ENCODE data around the gene MRPS9. TPM values are rescaled to one million over a fixed set of nuclear protein-coding genes. Genes with fewer than 3 reads are reported as not detected.

Gene MRPS9
- total and polyA plus RNA-seq, 3 experiments from 2014 or later: 32.2 to 51.8 (median 49.5) TPM

GRCh38 chr2:105139556-105140239, 101.8 kb downstream of the MRPS9 start:
- H3K4me3 Mint-ChIP-seq: no peak overlapping the region
- Histone ChIP-seq H3K27ac (ENCODE audit: low read depth, low read length) (no peak overlapping the region), H3K9me3 (ENCODE audit: low read length) (no peaks in the 10 kb centered on the region), H3K27me3 (ENCODE audit: insufficient read depth, low read length, poor library complexity, severe bottlenecking) (peaks cover 3% of the 10 kb centered on the region), H3K36me3 (ENCODE audit: insufficient read depth, low read length) (no peaks in the 10 kb centered on the region), H3K4me3 (ENCODE audit: low read length) (no peak overlapping the region), H3K4me1 (ENCODE audit: insufficient read depth, low read length) (no peaks in the 10 kb centered on the region)
- peak overlapping the region in 1 of 8 donors; percentile 15 for H3K27ac Mint-ChIP-seq
- peaks cover 6 to 8% (median 8%) of the 10 kb centered on the region in 3 donors for H3K4me1 Mint-ChIP-seq
- H3K9me3 Mint-ChIP-seq: no peaks in the 10 kb centered on the region
- POLR2A ChIA-PET: no interaction called here
- H3K36me3 Mint-ChIP-seq: no peaks in the 10 kb centered on the region
- peaks cover 10 to 40% of the 10 kb centered on the region in 2 donors for H3K27me3 Mint-ChIP-seq
- CTCF ChIA-PET: interaction anchor here (0.9 kb wide), 1 partner anchor 98 kb away, joined by 3 read pairs; no protein-coding TSS in a partner anchor
- DNase-seq: no peak

DNA sequence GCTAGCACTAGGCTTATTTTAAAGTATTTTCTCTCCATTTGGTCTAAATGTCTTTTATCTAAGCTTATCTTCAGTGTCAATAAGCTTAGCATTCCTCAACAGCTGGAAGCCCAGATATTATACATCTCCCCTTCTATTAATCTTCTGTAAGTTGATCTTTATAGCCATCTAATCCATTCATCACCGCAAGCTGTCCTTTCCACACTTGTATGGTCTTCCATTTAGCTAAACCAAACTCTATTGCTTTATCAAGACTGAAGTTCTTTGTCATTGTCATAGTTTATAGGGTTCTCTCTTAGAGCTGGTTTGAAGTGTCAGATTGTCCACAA, 102.3 kb downstream of the MRPS9 start:
- Mint-ChIP-seq H3K27ac (no peak overlapping the region), H3K4me1 (peaks cover 7 to 12% (median 11%) of the 10 kb centered on the region in 3 donors), H3K9me3 (no peaks in the 10 kb centered on the region), H3K27me3 (peaks cover 10 to 45% of the 10 kb centered on the region in 2 donors), H3K4me3 (no peak overlapping the region), H3K36me3 (no peaks in the 10 kb centered on the region)
- no peak overlapping the region for H3K27ac ChIP-seq (ENCODE audit: low read depth, low read length)
- DNase-seq: no peak
- POLR2A ChIA-PET: no interaction called here
- H3K4me3 ChIP-seq (ENCODE audit: low read length): no peak overlapping the region
- H3K4me1 ChIP-seq (ENCODE audit: insufficient read depth, low read length): no peaks in the 10 kb centered on the region
- no peaks in the 10 kb centered on the region for H3K36me3 ChIP-seq (ENCODE audit: insufficient read depth, low read length)
- H3K9me3 ChIP-seq (ENCODE audit: low read length): no peaks in the 10 kb centered on the region
- CTCF ChIA-PET: interaction anchor here (0.9 kb wide), 1 partner anchor 97 kb away, joined by 3 read pairs; no protein-coding TSS in a partner anchor
- peaks cover 3% of the 10 kb centered on the region for H3K27me3 ChIP-seq (ENCODE audit: insufficient read depth, low read length, poor library complexity, severe bottlenecking)

GRCh38 chr2:105141099-105141614, 103.3 kb downstream of the MRPS9 start:
- H3K36me3 Mint-ChIP-seq: no peaks in the 10 kb centered on the region
- no peak for DNase-seq
- Histone ChIP-seq H3K9me3 (ENCODE audit: low read length) (no peaks in the 10 kb centered on the region), H3K27me3 (ENCODE audit: insufficient read depth, low read length, poor library complexity, severe bottlenecking) (peaks cover 3% of the 10 kb centered on the region), H3K27ac (ENCODE audit: low read depth, low read length) (no peak overlapping the region), H3K4me1 (ENCODE audit: insufficient read depth, low read length) (no peaks in the 10 kb centered on the region), H3K4me3 (ENCODE audit: low read length) (no peak overlapping the region), H3K36me3 (ENCODE audit: insufficient read depth, low read length) (no peaks in the 10 kb centered on the region)
- peaks cover 9 to 50% of the 10 kb centered on the region in 2 donors for H3K27me3 Mint-ChIP-seq
- peak overlapping the region in 2 of 7 donors; percentile 0 to 27 for H3K4me3 Mint-ChIP-seq
- no peaks in the 10 kb centered on the region for H3K9me3 Mint-ChIP-seq
- peak overlapping the region in 2 of 8 donors; percentile 39 to 71 for H3K27ac Mint-ChIP-seq
- CTCF ChIA-PET: no interaction called here
- POLR2A ChIA-PET: no interaction called here
- peaks cover 7 to 12% (median 11%) of the 10 kb centered on the region in 3 donors for H3K4me1 Mint-ChIP-seq

DNA sequence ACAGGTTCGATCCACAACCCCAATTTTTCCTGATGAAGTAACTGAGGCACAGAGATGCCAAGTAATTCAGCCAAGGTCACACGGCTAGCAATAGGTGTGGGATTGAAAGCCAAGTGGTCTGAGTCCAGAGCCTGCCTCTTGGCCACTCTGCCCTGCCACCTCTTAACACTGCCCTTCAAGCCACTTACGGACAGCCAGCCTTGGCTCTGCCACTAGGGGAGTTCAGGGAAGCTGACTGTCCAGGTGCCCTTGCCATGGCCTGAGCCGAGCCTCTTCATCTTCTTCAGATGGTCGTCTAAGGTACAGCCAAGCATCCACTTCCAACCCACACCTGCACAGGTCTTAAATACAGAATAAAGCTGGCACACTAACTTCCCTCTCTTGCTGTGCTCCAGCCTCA, 104.4 kb downstream of the MRPS9 start:
- Mint-ChIP-seq H3K4me3 (peak overlapping the region in 2 of 7 donors; percentile 55 to 75), H3K4me1 (peaks cover 7 to 12% (median 11%) of the 10 kb centered on the region in 3 donors), H3K36me3 (no peaks in the 10 kb centered on the region), H3K27me3 (peaks cover 16 to 56% of the 10 kb centered on the region in 2 donors), H3K9me3 (no peaks in the 10 kb centered on the region), H3K27ac (peak overlapping the region in 1 of 8 donors; percentile 28)
- Histone ChIP-seq H3K4me3 (ENCODE audit: low read length) (no peak overlapping the region), H3K36me3 (ENCODE audit: insufficient read depth, low read length) (no peaks in the 10 kb centered on the region), H3K9me3 (ENCODE audit: low read length) (no peaks in the 10 kb centered on the region), H3K4me1 (ENCODE audit: insufficient read depth, low read length) (no peaks in the 10 kb centered on the region), H3K27ac (ENCODE audit: low read depth, low read length) (no peak overlapping the region), H3K27me3 (ENCODE audit: insufficient read depth, low read length, poor library complexity, severe bottlenecking) (no peaks in the 10 kb centered on the region)
- POLR2A ChIA-PET: no interaction called here
- DNase-seq: no peak
- CTCF ChIA-PET: no interaction called here

- Histone ChIP-seq H3K9me3 (ENCODE audit: low read length) (no peaks in the 10 kb centered on the region), H3K4me3 (ENCODE audit: low read length) (no peak overlapping the region), H3K27me3 (ENCODE audit: insufficient read depth, low read length, poor library complexity, severe bottlenecking) (no peaks in the 10 kb centered on the region), H3K4me1 (ENCODE audit: insufficient read depth, low read length) (no peaks in the 10 kb centered on the region), H3K36me3 (ENCODE audit: insufficient read depth, low read length) (no peaks in the 10 kb centered on the region), H3K27ac (ENCODE audit: low read depth, low read length) (no peak overlapping the region)
- no peaks in the 10 kb centered on the region for H3K36me3 Mint-ChIP-seq
- DNase-seq: no peak
- H3K4me1 Mint-ChIP-seq: peaks cover 7 to 12% (median 11%) of the 10 kb centered on the region in 3 donors
- peaks cover 18 to 60% of the 10 kb centered on the region in 2 donors for H3K27me3 Mint-ChIP-seq
- H3K9me3 Mint-ChIP-seq: no peaks in the 10 kb centered on the region
- CTCF ChIA-PET: no interaction called here
- POLR2A ChIA-PET: no interaction called here
- peak overlapping the region; percentile 57 to 92 (median 74) for H3K4me3 Mint-ChIP-seq
- H3K27ac Mint-ChIP-seq: no peak overlapping the region
Observed at GRCh38 chr2:105143094-105143466, 105.2 kb downstream of the MRPS9 start.

DNA sequence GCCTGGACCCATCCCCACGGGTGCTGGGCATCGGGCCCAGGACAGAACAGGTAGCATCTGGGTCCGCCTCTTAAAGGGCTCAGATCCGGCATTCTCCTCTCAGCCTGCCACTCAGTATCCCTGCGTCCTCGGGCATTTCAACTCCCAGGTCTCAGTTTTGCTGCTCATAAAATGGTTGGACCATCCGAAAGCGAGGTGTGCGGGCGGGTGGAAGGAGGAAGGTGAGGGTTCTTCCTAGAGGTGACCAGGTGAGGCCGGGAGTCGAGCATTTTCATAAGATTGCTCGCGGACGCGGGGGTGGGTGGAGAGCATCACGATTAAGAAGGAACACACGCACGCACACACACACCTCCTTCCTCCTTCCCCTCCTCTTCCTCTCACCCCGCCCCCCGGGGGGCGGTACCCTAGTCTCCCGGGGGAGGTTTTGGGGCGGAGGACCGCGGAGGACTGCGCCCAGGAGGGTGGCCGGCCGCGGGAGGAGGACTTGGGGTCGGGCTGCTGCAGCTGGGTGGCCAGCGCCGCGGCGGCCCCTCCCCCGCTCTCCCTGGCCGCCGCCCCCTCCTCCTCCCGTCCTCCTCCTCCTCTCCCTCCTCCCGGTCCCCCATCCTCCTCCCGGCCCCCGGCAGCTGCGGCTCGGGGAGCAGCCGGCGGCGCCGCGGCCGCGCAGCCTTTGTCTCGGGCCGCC, 105.7 kb downstream of the MRPS9 start:
- POLR2A ChIA-PET: no interaction called here
- Mint-ChIP-seq H3K9me3 (no peaks in the 10 kb centered on the region), H3K27me3 (peaks cover 18 to 61% of the 10 kb centered on the region in 2 donors), H3K4me3 (peak overlapping the region; percentile 46 to 92 (median 74)), H3K4me1 (peaks cover 7 to 12% (median 11%) of the 10 kb centered on the region in 3 donors), H3K27ac (peak overlapping the region in 1 of 8 donors; percentile 36), H3K36me3 (no peaks in the 10 kb centered on the region)
- H3K4me3 ChIP-seq (ENCODE audit: low read length): no peak overlapping the region
- H3K4me1 ChIP-seq (ENCODE audit: insufficient read depth, low read length): no peaks in the 10 kb centered on the region
- H3K27ac ChIP-seq (ENCODE audit: low read depth, low read length): no peak overlapping the region
- no peaks in the 10 kb centered on the region for H3K36me3 ChIP-seq (ENCODE audit: insufficient read depth, low read length)
- H3K27me3 ChIP-seq (ENCODE audit: insufficient read depth, low read length, poor library complexity, severe bottlenecking): no peaks in the 10 kb centered on the region
- CTCF ChIA-PET: no interaction called here
- no peaks in the 10 kb centered on the region for H3K9me3 ChIP-seq (ENCODE audit: low read length)
- DNase-seq: peak in 1 of 5 donors; percentile 4

DNA sequence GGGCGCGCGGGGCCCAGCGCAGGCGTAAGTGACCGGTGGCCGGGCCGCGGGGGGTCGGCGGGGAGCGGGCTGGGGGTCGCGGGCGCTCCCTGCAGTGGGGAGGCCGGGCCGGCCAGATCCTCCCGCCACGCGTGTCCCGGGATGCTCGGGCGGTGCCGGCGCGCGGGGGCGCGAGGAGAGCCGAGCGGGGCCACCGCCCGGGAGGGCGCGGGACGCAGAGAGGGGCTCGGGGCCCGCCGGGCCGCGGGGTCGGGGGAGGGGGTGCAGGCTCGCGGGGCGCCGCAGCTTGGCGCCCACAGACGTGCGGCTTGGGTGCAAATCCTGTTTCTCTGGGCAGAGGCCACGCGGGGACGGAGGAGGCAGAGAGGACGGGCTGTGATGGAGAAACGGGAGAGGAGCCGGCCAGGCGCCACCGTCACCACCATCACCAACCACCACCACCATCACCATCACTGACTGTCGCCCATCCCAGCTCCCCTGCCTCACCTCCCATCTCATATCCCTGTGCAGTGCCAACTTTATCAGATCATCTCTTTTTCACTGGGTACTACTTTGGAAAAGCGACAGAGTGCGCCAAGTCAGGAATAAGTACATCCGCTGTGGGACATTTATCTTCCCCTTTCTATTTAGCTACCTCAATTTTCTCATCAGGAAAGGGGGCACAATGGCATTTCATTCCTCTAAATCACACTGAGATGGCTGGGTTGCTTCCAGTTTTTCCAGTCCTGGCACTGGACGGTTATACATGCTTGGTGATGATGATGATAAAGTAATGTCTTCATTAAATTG, 106.5 kb downstream of the MRPS9 start:
- Histone ChIP-seq H3K27me3 (ENCODE audit: insufficient read depth, low read length, poor library complexity, severe bottlenecking) (no peaks in the 10 kb centered on the region), H3K9me3 (ENCODE audit: low read length) (no peaks in the 10 kb centered on the region), H3K4me1 (ENCODE audit: insufficient read depth, low read length) (no peaks in the 10 kb centered on the region), H3K27ac (ENCODE audit: low read depth, low read length) (no peak overlapping the region), H3K4me3 (ENCODE audit: low read length) (no peak overlapping the region), H3K36me3 (ENCODE audit: insufficient read depth, low read length) (no peaks in the 10 kb centered on the region)
- ChIA-PET CTCF (no interaction called here), POLR2A (no interaction called here)
- Mint-ChIP-seq H3K27me3 (peaks cover 20 to 66% of the 10 kb centered on the region in 2 donors), H3K4me3 (peak overlapping the region; percentile 67 to 86 (median 80)), H3K4me1 (peaks cover 7 to 12% (median 11%) of the 10 kb centered on the region in 3 donors), H3K9me3 (no peaks in the 10 kb centered on the region), H3K27ac (peak overlapping the region in 4 of 8 donors; percentile 5 to 35 (median 20)), H3K36me3 (no peaks in the 10 kb centered on the region)
- DNase-seq: no peak

GRCh38 chr2:105144941-105145300, 107.1 kb downstream of the MRPS9 start:
- Mint-ChIP-seq H3K4me3 (peak overlapping the region; percentile 67 to 86 (median 80)), H3K9me3 (no peaks in the 10 kb centered on the region), H3K27me3 (peaks cover 18 to 69% of the 10 kb centered on the region in 2 donors), H3K4me1 (peaks cover 7 to 12% (median 11%) of the 10 kb centered on the region in 3 donors), H3K36me3 (no peaks in the 10 kb centered on the region), H3K27ac (peak overlapping the region in 3 of 8 donors; percentile 5 to 34 (median 12))
- H3K36me3 ChIP-seq (ENCODE audit: insufficient read depth, low read length): no peaks in the 10 kb centered on the region
- no peaks in the 10 kb centered on the region for H3K27me3 ChIP-seq (ENCODE audit: insufficient read depth, low read length, poor library complexity, severe bottlenecking)
- ChIA-PET POLR2A (no interaction called here), CTCF (no interaction called here)
- no peak overlapping the region for H3K4me3 ChIP-seq (ENCODE audit: low read length)
- no peaks in the 10 kb centered on the region for H3K4me1 ChIP-seq (ENCODE audit: insufficient read depth, low read length)
- no peaks in the 10 kb centered on the region for H3K9me3 ChIP-seq (ENCODE audit: low read length)
- no peak for DNase-seq
- no peak overlapping the region for H3K27ac ChIP-seq (ENCODE audit: low read depth, low read length)

All from CD8-positive, alpha-beta memory T cell (primary cell).